GM21360 (cell line): Measurements from ENCODE around the gene CCDC102A.

ENCODE experiments used
- ATAC-seq: cut with Tn5 transposase; IDR thresholded peaks from one replicate; pipeline ENCODE4 v1.9.1; 2021; ENCODE audit warnings: mild to moderate bottlenecking, moderate library complexity; ENCODE audit not compliant: unreplicated experiment

The CCDC102A gene

GRCh38 chr16:57538235-57538721 lies 1.9 kb upstream of the CCDC102A start:
- ATAC-seq, result no peak

GRCh38 chr16:57537581-57538234 lies 1.3 kb upstream of the CCDC102A start:
- no peak for ATAC-seq

- no peak for ATAC-seq
Measured at GRCh38 chr16:57537194-57537505, 779 bp upstream of the CCDC102A start.

- ATAC-seq, result peak; percentile 54
Measured at GRCh38 chr16:57535680-57536305, 578 bp downstream of the CCDC102A start.

GRCh38 chr16:57534881-57535658 lies 1.3 kb downstream of the CCDC102A start:
- no peak for ATAC-seq

GRCh38 chr16:57534337-57534880 lies 2.0 kb downstream of the CCDC102A start:
- ATAC-seq, result no peak

- no peak for ATAC-seq
Measured at GRCh38 chr16:57533431-57534336, 2.7 kb downstream of the CCDC102A start.

GRCh38 chr16:57532266-57532625 lies 4.1 kb downstream of the CCDC102A start:
- no peak for ATAC-seq

GRCh38 chr16:57531635-57532265 lies 4.6 kb downstream of the CCDC102A start:
- no peak for ATAC-seq

- ATAC-seq, result no peak
Measured at GRCh38 chr16:57531253-57531575, 5.2 kb downstream of the CCDC102A start.

- no peak for ATAC-seq
Measured at GRCh38 chr16:57530522-57531252, 5.7 kb downstream of the CCDC102A start.

GRCh38 chr16:57530104-57530521 lies 6.3 kb downstream of the CCDC102A start:
- ATAC-seq, result no peak

- ATAC-seq, result no peak
Measured at GRCh38 chr16:57529391-57530103, 6.8 kb downstream of the CCDC102A start.

- no peak for ATAC-seq
Measured at GRCh38 chr16:57528499-57529390, 7.6 kb downstream of the CCDC102A start.

GRCh38 chr16:57527610-57528360 lies 8.6 kb downstream of the CCDC102A start:
- no peak for ATAC-seq

GRCh38 chr16:57527027-57527426 lies 9.3 kb downstream of the CCDC102A start:
- ATAC-seq, result no peak

GRCh38 chr16:57526498-57526897 lies 9.9 kb downstream of the CCDC102A start:
- no peak for ATAC-seq
